GM12878 (cell line): ENCODE results near the gene CIP2A. TPM values are rescaled to one million over a fixed set of nuclear protein-coding genes. Genes with fewer than 3 reads are reported as not detected.

Experiments
- ATAC-seq: fragments of 200-7000 bp; cut with Tn5 transposase; 3 replicates; pipeline ENCODE4 v1.9.1; 2020; ENCODE audit warnings: mild to moderate bottlenecking, moderate library complexity
- BruUV-seq: library from RNA; stranded (reverse); fragments of 400-500 nt; replicated peaks from 2 replicates; lab custom pipeline; 2021; lab: Mats Ljungman, UMichigan
- CTCF ChIA-PET: fragments of 300-600 bp; sonication (Branson Sonifier 250); formaldehyde crosslinking; extraction: SDS; loops from one replicate; lab custom pipeline; 2021; ENCODE audit warnings: inconsistent platforms; lab: Yijun Ruan, JAX
- POLR2A ChIA-PET: fragments of 350-600 bp; formaldehyde crosslinking; extraction: SDS; loops from one replicate; lab custom pipeline; 2021; ENCODE audit warnings: inconsistent platforms; lab: Charles Lee
- RAD21 ChIA-PET: fragments of 300-600 bp; sonication (Branson Sonifier 250); formaldehyde crosslinking; loops from one replicate; lab custom pipeline; 2023; ENCODE audit warnings: antibody characterized with exemption; ENCODE audit not compliant: unreplicated experiment; lab: Charles Lee
- SMC1A ChIA-PET: fragments of 300-600 bp; sonication (Branson Sonifier 250); formaldehyde crosslinking; loops from one replicate; lab custom pipeline; 2023; ENCODE audit not compliant: unreplicated experiment, uncharacterized antibody; lab: Charles Lee
- DNase-seq: peaks from one replicate; pipeline ENCODE4 v3.0.0-alpha.2; 2011; ENCODE audit warnings: low read depth, low spot score
- FAIRE-seq: peaks from 3 replicates; lab custom pipeline; 2011; peaks lifted over from hg19 to GRCh38; lab: Jason Lieb, UNC
- H2AFZ ChIP-seq: 2 replicates; pipeline ENCODE4 v1.6.0; 2011; ENCODE audit warnings: low read depth, low read length, control low read depth; ENCODE audit not compliant: control insufficient read depth
- H3K27ac ChIP-seq: 2 replicates; pipeline ENCODE4 v1.5.1; 2011; ENCODE audit warnings: control low read depth; ENCODE audit not compliant: control insufficient read depth, insufficient read depth
- H3K27me3 ChIP-seq, 2 experiments: replicated peaks in 1 of 2; 2 replicates each; pipeline versions ENCODE4 v1.6.0 to v1.6.1; 2011; ENCODE audit warnings: low read length in 1 of 2; ENCODE audit not compliant: control insufficient read depth in 2 of 2, insufficient read depth in 2 of 2
- H3K36me3 ChIP-seq, 2 experiments: 2 replicates each; pipeline ENCODE4 v1.5.1; 2011; ENCODE audit warnings: low read length in 1 of 2; ENCODE audit not compliant: control insufficient read depth in 2 of 2, insufficient read depth in 2 of 2
- H3K4me1 ChIP-seq: 2 replicates; pipeline ENCODE4 v1.6.1; 2011; ENCODE audit warnings: mild to moderate bottlenecking, low read length, moderate library complexity, mixed read lengths; ENCODE audit not compliant: control insufficient read depth, insufficient read depth
- H3K4me2 ChIP-seq: 2 replicates; pipeline ENCODE4 v1.6.0; 2011; ENCODE audit warnings: control low read depth; ENCODE audit not compliant: control insufficient read depth, insufficient read depth
- H3K4me3 ChIP-seq: fragments of 200-600 bp; sonication (generic); 2 replicates; pipeline ENCODE4 v1.5.1; 2016
- H3K79me2 ChIP-seq: 2 replicates; pipeline ENCODE4 v1.6.0; 2011; ENCODE audit warnings: low read length; ENCODE audit not compliant: control insufficient read depth, insufficient read depth
- H3K9ac ChIP-seq: 2 replicates; pipeline ENCODE4 v1.8.0; 2011; ENCODE audit warnings: low read length, control low read depth, mixed read lengths; ENCODE audit not compliant: control insufficient read depth, insufficient read depth
- H3K9me3 ChIP-seq: replicated peaks from 3 replicates; pipeline ENCODE4 v1.5.1; 2011; ENCODE audit warnings: mild to moderate bottlenecking, low read length; ENCODE audit not compliant: control insufficient read depth, insufficient read depth
- H4K20me1 ChIP-seq: 2 replicates; pipeline ENCODE4 v1.6.0; 2011; ENCODE audit not compliant: control insufficient read depth, insufficient read depth
- BCLAF1 ChIP-seq: fragments of 450-650 bp; IDR thresholded peaks from 2 replicates; pipeline ENCODE4 v1.6.1; 2017; ENCODE audit warnings: antibody characterized with exemption, mild to moderate bottlenecking, moderate library complexity
- CREB1 ChIP-seq: IDR thresholded peaks from 2 replicates; pipeline ENCODE4 v1.6.1; 2012; ENCODE audit warnings: low read depth, mild to moderate bottlenecking, inconsistent platforms
- FOXK2 ChIP-seq: fragments of 450-650 bp; IDR thresholded peaks from 2 replicates; pipeline ENCODE4 v1.6.1; 2017; ENCODE audit warnings: mild to moderate bottlenecking, moderate library complexity
- HDAC2 ChIP-seq: fragments of 200-600 bp; sonication (generic); IDR thresholded peaks from 2 replicates; pipeline ENCODE4 v1.6.1; 2017
- MTA3 ChIP-seq: IDR thresholded peaks from 2 replicates; pipeline ENCODE4 v1.6.1; 2012; ENCODE audit warnings: low read length, inconsistent platforms, borderline replicate concordance
- PML ChIP-seq: IDR thresholded peaks from 2 replicates; pipeline ENCODE4 v1.6.1; 2012; ENCODE audit warnings: low read length, inconsistent platforms
- SUPT20H ChIP-seq: IDR thresholded peaks from 2 replicates; pipeline ENCODE4 v1.6.1; 2011; ENCODE audit warnings: low read depth, mild to moderate bottlenecking, low read length, moderate library complexity, borderline replicate concordance; ENCODE audit not compliant: control insufficient read depth
- SUZ12 ChIP-seq: fragments of 200-600 bp; sonication (generic); IDR thresholded peaks from one replicate; pipeline ENCODE4 v1.6.1; 2018; ENCODE audit warnings: antibody characterized with exemption, mild to moderate bottlenecking; ENCODE audit not compliant: unreplicated experiment
- ZBTB40 ChIP-seq: fragments of 450-650 bp; IDR thresholded peaks from 2 replicates; pipeline ENCODE4 v1.6.1; 2016; ENCODE audit warnings: mild to moderate bottlenecking, moderate library complexity, borderline replicate concordance
- ZZZ3 ChIP-seq: IDR thresholded peaks from 2 replicates; pipeline ENCODE4 v1.6.1; 2011; ENCODE audit warnings: low read depth; ENCODE audit not compliant: control insufficient read depth, insufficient read length
- WGBS: methylation state at CpG from one replicate; pipeline ENCODE4 v1.1.6; 2016; ENCODE audit warnings: low lambda C conversion rate; ENCODE audit not compliant: insufficient replicate concordance, insufficient coverage; ENCODE audit errors: missing lambda C conversion rate; 5-methylcytosine and 5-hydroxymethylcytosine counted together
- in situ Hi-C: fragments of 300-500 bp; cut with MboI; formaldehyde crosslinking; loops from 9 replicates; pipeline ENCODE4 v1.14.3; 2018; ENCODE audit warnings: mixed read lengths
- intact Hi-C: fragments of 100-400 bp; cut with micrococcal nuclease; formaldehyde crosslinking; loops from one replicate; pipeline ENCODE4 v1.14.2; 2022; ENCODE audit not compliant: unreplicated experiment
- polyA plus RNA-seq, 11 experiments: library from polyadenylated mRNA; depleted of rRNA in 4 of 11; unstranded in 6 of 11; stranded (reverse) in 5 of 11; fragments of >200 nt; fragmentation: Nextera tagmentation in 4 of 11; fragmentation: Illumina TruSeq in 1 of 11; extraction: Ambion mirVana in 4 of 11; extraction: Trizol in 1 of 11; gene quantifications; 1 replicate in 1 of 11; 2 replicates in 10 of 11; pipeline versions ENCODE4 v1.2.1 to v1.2.3, GENCODE V29; 2011 to 2016; ENCODE audit warnings: inconsistent platforms in 2 of 11, missing spikeins in 2 of 11, low read depth in 1 of 11
- total RNA-seq, 4 experiments: library from RNA; depleted of rRNA in 3 of 4; stranded (reverse); fragments of >200 nt in 3 of 4; fragmentation: Illumina TruSeq in 1 of 4; extraction: Trizol in 1 of 4; gene quantifications; 2 replicates each; pipeline versions ENCODE4 v1.2.1 to v1.2.3, GENCODE V29; 2013 to 2021

The CIP2A gene
- total and polyA plus RNA-seq, 10 of the 15 experiments (the other 5 are each of a cell fraction or from before 2014, with no cell fraction given) = 12.5 to 29.7 (median 26.5) TPM

- TF ChIP-seq ZBTB40 = peak; percentile 95
- TF ChIP-seq SUZ12 = no peak
- peak; percentile 87 for TF ChIP-seq PML
- TF ChIP-seq CREB1 = peak; percentile 49
Observed at GRCh38 chr3:108589081-108589997, at the start of gene CIP2A, which contains the start of gene DZIP3 (continued).

GRCh38 chr3:108629974-108630373 is 40.7 kb upstream of the CIP2A start:
- H3K4me1 ChIP-seq = no peaks in the 10 kb centered on the region
- POLR2A ChIA-PET = no interaction called here
- SMC1A ChIA-PET = interaction anchor here (1.1 kb wide), 1 partner anchor 31 kb away, joined by 3 read pairs; no protein-coding TSS in a partner anchor
- no peak overlapping the region for H3K4me2 ChIP-seq
- no peak overlapping the region for H3K4me3 ChIP-seq
- DNase-seq = no peak
- no peaks in the 10 kb centered on the region for H3K79me2 ChIP-seq
- CTCF ChIA-PET = interaction anchor here (1.6 kb wide), 1 partner anchor 78 kb away, joined by 3 read pairs; no protein-coding TSS in a partner anchor
- no peak overlapping the region for H2AFZ ChIP-seq
- H3K9me3 ChIP-seq = no peaks in the 10 kb centered on the region
- no peak for FAIRE-seq
- no peaks in the 10 kb centered on the region for H3K27me3 ChIP-seq
- no peaks in the 10 kb centered on the region for H4K20me1 ChIP-seq
- in situ Hi-C loops (no loop called here), intact Hi-C loops (no loop called here)
- WGBS = 92% methylated on average over 1 of the region's 1 CpG
- ATAC-seq = no peak
- no peak overlapping the region for H3K27ac ChIP-seq
- BruUV-seq = no TSS peak
- no peak for TF ChIP-seq FOXK2
- no peak for TF ChIP-seq HDAC2
- TF ChIP-seq ZZZ3 = no peak
- TF ChIP-seq MTA3 = no peak
- TF ChIP-seq SUPT20H = no peak
- no peak for TF ChIP-seq BCLAF1
- no peak overlapping the region for H3K9ac ChIP-seq
- H3K36me3 ChIP-seq = no peaks in the 10 kb centered on the region; a peak in 1 of 4 replicates
- RAD21 ChIA-PET = no interaction called here
